ENCODE results near the gene PPP1R37. TPM values are rescaled to one million over a fixed set of nuclear protein-coding genes. Genes with fewer than 3 reads are reported as not detected.

The PPP1R37 gene
- total and polyA plus RNA-seq, 4 donors = 1.8 to 10.4 (median 9.3) TPM

DNA sequence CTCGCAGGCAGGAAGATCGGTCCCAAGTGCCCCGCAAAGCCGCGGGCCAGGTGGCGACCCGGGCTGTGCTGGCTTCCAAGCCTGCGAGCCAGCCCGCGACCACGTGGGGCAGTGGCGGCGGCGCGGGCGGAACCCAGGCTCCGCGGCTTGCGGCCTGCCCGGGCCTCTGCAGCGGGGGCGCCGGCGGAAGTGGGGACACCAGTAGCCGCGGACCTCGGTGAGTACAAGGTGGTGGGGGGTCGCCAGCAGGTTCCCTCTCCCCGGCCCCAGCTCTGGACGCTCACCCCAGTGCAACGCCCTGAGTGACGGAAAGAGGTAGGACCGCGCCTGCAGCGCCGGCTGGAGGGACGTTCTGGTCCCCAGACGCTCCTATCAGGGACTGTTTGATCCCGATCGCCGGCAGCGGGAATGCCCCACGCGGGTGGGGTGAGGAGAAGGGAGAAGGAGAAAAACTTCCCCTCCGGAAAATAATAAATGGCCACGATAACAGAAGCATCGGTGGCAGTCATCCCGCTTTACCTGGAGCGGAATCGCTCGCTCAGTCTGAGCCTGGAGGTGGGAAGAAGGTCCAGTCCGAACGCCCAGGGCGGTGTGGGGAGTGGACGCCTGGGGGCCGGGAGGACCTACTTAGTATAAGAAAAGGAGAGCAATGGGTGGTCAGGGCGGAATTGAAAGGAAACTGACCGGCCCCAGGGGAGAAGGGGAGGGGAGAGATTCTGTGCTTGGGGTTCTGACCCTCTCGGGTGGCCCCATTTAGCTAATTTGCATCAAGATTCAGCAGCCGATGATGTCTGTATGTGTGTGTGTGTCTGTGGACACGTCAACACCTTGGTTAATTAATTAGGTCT, 13.7 kb upstream of the PPP1R37 start, which contains the start of gene GEMIN7:
GEMIN7 (plus strand) TSS at position 198 of the 848 bp plus-strand sequence. CDS start 10,855 bp downstream, outside the sequence.
- Histone ChIP-seq H3K4me1 (ENCODE audit: control insufficient read depth in 4 of 4, insufficient read depth in 4 of 4, low read length in 3 of 4) (peaks cover 6 to 28% (median 19%) of the 10 kb centered on the region in 4 donors), H3K9me3 (ENCODE audit: control insufficient read depth in 4 of 4, low read length in 3 of 4) (no peaks in the 10 kb centered on the region), H3K4me3 (ENCODE audit: low read depth in 1 of 3, low read length in 3 of 3) (peak within 1 kb of the TSS; percentile 78 to 94 (median 87)), H3K36me3 (ENCODE audit: control insufficient read depth in 4 of 4, insufficient read depth in 3 of 4, low read depth in 1 of 4, low read length in 3 of 4) (peaks cover 0 to 8% (median 6%) of the 10 kb centered on the region in 4 donors), H3K27ac (ENCODE audit: low read depth in 1 of 2, low read length in 2 of 2) (peak within 1 kb of the TSS; percentile 52 to 74), H3K27me3 (ENCODE audit: control insufficient read depth in 4 of 4, insufficient read depth in 4 of 4, low read length in 3 of 4) (no peaks in the 10 kb centered on the region), H3K9ac (ENCODE audit: low read depth in 1 of 2, low read length in 2 of 2) (peak within 1 kb of the TSS; percentile 81 to 85)
- DNase-seq (ENCODE audit: low spot score) = peak; percentile 84
- under 1% methylated on average over 61 of the region's 61 CpGs for WGBS
- TF ChIP-seq EGR1 (IDR thresholded peaks at IDR 0.05; ENCODE audit: low read depth in 2 of 2) = no peak
- no peak for TF ChIP-seq HNF4A (conservative IDR thresholded peaks at IDR 0.05)
- TF ChIP-seq GABPA (IDR thresholded peaks at IDR 0.05 in 1 of 2, conservative IDR thresholded peaks at IDR 0.05 in 1 of 2) = peak; percentile 74 to 90
- no peak for TF ChIP-seq JUND (IDR thresholded peaks at IDR 0.05)
- TF ChIP-seq, protein P1, sequence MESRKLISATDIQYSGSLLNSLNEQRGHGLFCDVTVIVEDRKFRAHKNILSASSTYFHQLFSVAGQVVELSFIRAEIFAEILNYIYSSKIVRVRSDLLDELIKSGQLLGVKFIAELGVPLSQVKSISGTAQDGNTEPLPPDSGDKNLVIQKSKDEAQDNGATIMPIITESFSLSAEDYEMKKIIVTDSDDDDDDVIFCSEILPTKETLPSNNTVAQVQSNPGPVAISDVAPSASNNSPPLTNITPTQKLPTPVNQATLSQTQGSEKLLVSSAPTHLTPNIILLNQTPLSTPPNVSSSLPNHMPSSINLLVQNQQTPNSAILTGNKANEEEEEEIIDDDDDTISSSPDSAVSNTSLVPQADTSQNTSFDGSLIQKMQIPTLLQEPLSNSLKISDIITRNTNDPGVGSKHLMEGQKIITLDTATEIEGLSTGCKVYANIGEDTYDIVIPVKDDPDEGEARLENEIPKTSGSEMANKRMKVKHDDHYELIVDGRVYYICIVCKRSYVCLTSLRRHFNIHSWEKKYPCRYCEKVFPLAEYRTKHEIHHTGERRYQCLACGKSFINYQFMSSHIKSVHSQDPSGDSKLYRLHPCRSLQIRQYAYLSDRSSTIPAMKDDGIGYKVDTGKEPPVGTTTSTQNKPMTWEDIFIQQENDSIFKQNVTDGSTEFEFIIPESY (IDR thresholded peaks at IDR 0.05) = no peak
- TF ChIP-seq, protein P2, sequence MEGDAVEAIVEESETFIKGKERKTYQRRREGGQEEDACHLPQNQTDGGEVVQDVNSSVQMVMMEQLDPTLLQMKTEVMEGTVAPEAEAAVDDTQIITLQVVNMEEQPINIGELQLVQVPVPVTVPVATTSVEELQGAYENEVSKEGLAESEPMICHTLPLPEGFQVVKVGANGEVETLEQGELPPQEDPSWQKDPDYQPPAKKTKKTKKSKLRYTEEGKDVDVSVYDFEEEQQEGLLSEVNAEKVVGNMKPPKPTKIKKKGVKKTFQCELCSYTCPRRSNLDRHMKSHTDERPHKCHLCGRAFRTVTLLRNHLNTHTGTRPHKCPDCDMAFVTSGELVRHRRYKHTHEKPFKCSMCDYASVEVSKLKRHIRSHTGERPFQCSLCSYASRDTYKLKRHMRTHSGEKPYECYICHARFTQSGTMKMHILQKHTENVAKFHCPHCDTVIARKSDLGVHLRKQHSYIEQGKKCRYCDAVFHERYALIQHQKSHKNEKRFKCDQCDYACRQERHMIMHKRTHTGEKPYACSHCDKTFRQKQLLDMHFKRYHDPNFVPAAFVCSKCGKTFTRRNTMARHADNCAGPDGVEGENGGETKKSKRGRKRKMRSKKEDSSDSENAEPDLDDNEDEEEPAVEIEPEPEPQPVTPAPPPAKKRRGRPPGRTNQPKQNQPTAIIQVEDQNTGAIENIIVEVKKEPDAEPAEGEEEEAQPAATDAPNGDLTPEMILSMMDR (IDR thresholded peaks at IDR 0.05; ENCODE audit: low read depth, low read length, missing input control) = no peak
- TF ChIP-seq, protein P3, sequence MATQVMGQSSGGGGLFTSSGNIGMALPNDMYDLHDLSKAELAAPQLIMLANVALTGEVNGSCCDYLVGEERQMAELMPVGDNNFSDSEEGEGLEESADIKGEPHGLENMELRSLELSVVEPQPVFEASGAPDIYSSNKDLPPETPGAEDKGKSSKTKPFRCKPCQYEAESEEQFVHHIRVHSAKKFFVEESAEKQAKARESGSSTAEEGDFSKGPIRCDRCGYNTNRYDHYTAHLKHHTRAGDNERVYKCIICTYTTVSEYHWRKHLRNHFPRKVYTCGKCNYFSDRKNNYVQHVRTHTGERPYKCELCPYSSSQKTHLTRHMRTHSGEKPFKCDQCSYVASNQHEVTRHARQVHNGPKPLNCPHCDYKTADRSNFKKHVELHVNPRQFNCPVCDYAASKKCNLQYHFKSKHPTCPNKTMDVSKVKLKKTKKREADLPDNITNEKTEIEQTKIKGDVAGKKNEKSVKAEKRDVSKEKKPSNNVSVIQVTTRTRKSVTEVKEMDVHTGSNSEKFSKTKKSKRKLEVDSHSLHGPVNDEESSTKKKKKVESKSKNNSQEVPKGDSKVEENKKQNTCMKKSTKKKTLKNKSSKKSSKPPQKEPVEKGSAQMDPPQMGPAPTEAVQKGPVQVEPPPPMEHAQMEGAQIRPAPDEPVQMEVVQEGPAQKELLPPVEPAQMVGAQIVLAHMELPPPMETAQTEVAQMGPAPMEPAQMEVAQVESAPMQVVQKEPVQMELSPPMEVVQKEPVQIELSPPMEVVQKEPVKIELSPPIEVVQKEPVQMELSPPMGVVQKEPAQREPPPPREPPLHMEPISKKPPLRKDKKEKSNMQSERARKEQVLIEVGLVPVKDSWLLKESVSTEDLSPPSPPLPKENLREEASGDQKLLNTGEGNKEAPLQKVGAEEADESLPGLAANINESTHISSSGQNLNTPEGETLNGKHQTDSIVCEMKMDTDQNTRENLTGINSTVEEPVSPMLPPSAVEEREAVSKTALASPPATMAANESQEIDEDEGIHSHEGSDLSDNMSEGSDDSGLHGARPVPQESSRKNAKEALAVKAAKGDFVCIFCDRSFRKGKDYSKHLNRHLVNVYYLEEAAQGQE (IDR thresholded peaks at IDR 0.05) = peak; percentile 15
- TF ChIP-seq, protein P4, sequence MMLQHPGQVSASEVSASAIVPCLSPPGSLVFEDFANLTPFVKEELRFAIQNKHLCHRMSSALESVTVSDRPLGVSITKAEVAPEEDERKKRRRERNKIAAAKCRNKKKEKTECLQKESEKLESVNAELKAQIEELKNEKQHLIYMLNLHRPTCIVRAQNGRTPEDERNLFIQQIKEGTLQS (IDR thresholded peaks at IDR 0.05) = no peak
- TF ChIP-seq TAF1 (conservative IDR thresholded peaks at IDR 0.05) = no peak
- no peak for TF ChIP-seq FOXA2 (IDR thresholded peaks at IDR 0.05)
- TF ChIP-seq RAD21 (IDR thresholded peaks at IDR 0.05) = peak in 1 of 2 donors; percentile 5

DNA sequence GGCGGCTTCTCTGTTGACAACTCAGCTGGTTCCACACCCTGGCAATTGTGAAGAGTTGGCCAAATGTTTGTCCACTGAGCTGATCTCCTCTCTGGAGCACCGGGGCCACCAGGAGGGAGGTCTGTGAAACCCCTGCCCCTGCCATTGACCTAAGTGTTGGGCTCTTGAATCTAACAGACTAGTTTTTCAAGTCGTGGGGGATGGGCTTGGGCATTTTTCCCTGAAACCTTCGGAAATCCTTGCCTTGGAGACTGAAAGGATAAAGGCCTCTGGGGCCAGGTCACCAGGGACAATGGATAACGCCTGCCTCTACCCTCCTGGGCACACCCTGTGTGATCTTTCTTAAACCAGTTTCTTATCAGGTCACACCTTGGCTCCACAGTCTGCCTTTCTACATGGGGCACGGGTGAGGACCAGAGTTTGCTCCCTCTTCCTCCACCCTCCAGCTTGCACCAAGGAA, 13.0 kb upstream of the PPP1R37 start:
- peaks cover 6 to 28% (median 19%) of the 10 kb centered on the region in 4 donors for H3K4me1 ChIP-seq (ENCODE audit: control insufficient read depth in 4 of 4, insufficient read depth in 4 of 4, low read length in 3 of 4)
- no peaks in the 10 kb centered on the region for H3K27me3 ChIP-seq (ENCODE audit: control insufficient read depth in 4 of 4, insufficient read depth in 4 of 4, low read length in 3 of 4)
- 12% methylated on average over 6 of the region's 6 CpGs for WGBS
- H3K36me3 ChIP-seq (ENCODE audit: control insufficient read depth in 4 of 4, insufficient read depth in 3 of 4, low read depth in 1 of 4, low read length in 3 of 4) = peaks cover 0 to 8% (median 6%) of the 10 kb centered on the region in 4 donors
- peak overlapping the region; percentile 78 to 94 (median 87) for H3K4me3 ChIP-seq (ENCODE audit: low read depth in 1 of 3, low read length in 3 of 3)
- TF ChIP-seq FOXA2 (IDR thresholded peaks at IDR 0.05) (no peak), NR2F2 (IDR thresholded peaks at IDR 0.05) (no peak), HNF4G (IDR thresholded peaks at IDR 0.05) (no peak), HNF4A (conservative IDR thresholded peaks at IDR 0.05) (no peak), SP1 (IDR thresholded peaks at IDR 0.05) (no peak), YY1 (IDR thresholded peaks at IDR 0.05) (no peak), FOXA1 (IDR thresholded peaks at IDR 0.05) (no peak)
- TF ChIP-seq, protein P1 (IDR thresholded peaks at IDR 0.05) = no peak
- TF ChIP-seq, protein P3 (IDR thresholded peaks at IDR 0.05) = no peak
- peak overlapping the region; percentile 81 to 85 for H3K9ac ChIP-seq (ENCODE audit: low read depth in 1 of 2, low read length in 2 of 2)
- no peak for DNase-seq (ENCODE audit: low spot score)
- H3K9me3 ChIP-seq (ENCODE audit: control insufficient read depth in 4 of 4, low read length in 3 of 4) = no peaks in the 10 kb centered on the region
- no peak overlapping the region for H3K27ac ChIP-seq (ENCODE audit: low read depth in 1 of 2, low read length in 2 of 2)
